Measurements from ENCODE around the gene HEPH.

Gene HEPH

GRCh38 chrX:66163447-66163846, 600 bp upstream of the HEPH start:
- H3K27me3 ChIP-seq (replicated peaks; ENCODE audit: insufficient read depth, low read length): no peaks in the 10 kb centered on the region
- H4K20me1 ChIP-seq (ENCODE audit: insufficient read depth, low read length): no peaks in the 10 kb centered on the region
- H2AFZ ChIP-seq (ENCODE audit: low read length): no peak overlapping the region
- no peak overlapping the region for H3K4me3 ChIP-seq (ENCODE audit: low read length)
- no peak for DNase-seq
- H3K79me2 ChIP-seq (ENCODE audit: low read length): no peaks in the 10 kb centered on the region
- no peak overlapping the region for H3K27ac ChIP-seq (ENCODE audit: low read length)
- H3K9me3 ChIP-seq (replicated peaks; ENCODE audit: insufficient read depth, low read length): no peaks in the 10 kb centered on the region
- no peaks in the 10 kb centered on the region for H3F3A ChIP-seq (ENCODE audit: insufficient read depth, low read length)
- TF ChIP-seq EZH2phosphoT487 (IDR thresholded peaks at IDR 0.05; ENCODE audit: low read length) (no peak), CTCF (IDR thresholded peaks at IDR 0.05; ENCODE audit: low read length) (no peak), EZH2 (optimal IDR thresholded peaks at IDR 0.05; ENCODE audit: low read depth, low read length) (no peak)
- H3K36me3 ChIP-seq (replicated peaks; ENCODE audit: insufficient read depth, low read length): no peaks in the 10 kb centered on the region
- no peak overlapping the region for H3K4me2 ChIP-seq (ENCODE audit: low read depth, low read length)
- H3K4me1 ChIP-seq (ENCODE audit: low read length): no peaks in the 10 kb centered on the region
- H3K9ac ChIP-seq (ENCODE audit: low read length): no peak overlapping the region
- no peaks in the 10 kb centered on the region for H3K9me2 ChIP-seq (replicated peaks; ENCODE audit: insufficient read depth, low read length)

- no peaks in the 10 kb centered on the region for H3K9me2 ChIP-seq (replicated peaks; ENCODE audit: insufficient read depth, low read length)
- no peaks in the 10 kb centered on the region for H3K9me3 ChIP-seq (replicated peaks; ENCODE audit: insufficient read depth, low read length)
- no peak for DNase-seq
- no peak overlapping the region for H2AFZ ChIP-seq (ENCODE audit: low read length)
- no peak overlapping the region for H3K4me3 ChIP-seq (ENCODE audit: low read length)
- H3K79me2 ChIP-seq (ENCODE audit: low read length): no peaks in the 10 kb centered on the region
- no peaks in the 10 kb centered on the region for H3K36me3 ChIP-seq (replicated peaks; ENCODE audit: insufficient read depth, low read length)
- H3K4me2 ChIP-seq (ENCODE audit: low read depth, low read length): no peak overlapping the region
- H4K20me1 ChIP-seq (ENCODE audit: insufficient read depth, low read length): no peaks in the 10 kb centered on the region
- no peak overlapping the region for H3K9ac ChIP-seq (ENCODE audit: low read length)
- H3K27me3 ChIP-seq (replicated peaks; ENCODE audit: insufficient read depth, low read length): no peaks in the 10 kb centered on the region
- H3F3A ChIP-seq (ENCODE audit: insufficient read depth, low read length): no peaks in the 10 kb centered on the region
- TF ChIP-seq CTCF (IDR thresholded peaks at IDR 0.05; ENCODE audit: low read length) (no peak), EZH2phosphoT487 (IDR thresholded peaks at IDR 0.05; ENCODE audit: low read length) (no peak), EZH2 (optimal IDR thresholded peaks at IDR 0.05; ENCODE audit: low read depth, low read length) (no peak)
- H3K4me1 ChIP-seq (ENCODE audit: low read length): no peaks in the 10 kb centered on the region
- H3K27ac ChIP-seq (ENCODE audit: low read length): no peak overlapping the region
Measured at GRCh38 chrX:66164470-66164869, 423 bp downstream of the HEPH start.

DNA sequence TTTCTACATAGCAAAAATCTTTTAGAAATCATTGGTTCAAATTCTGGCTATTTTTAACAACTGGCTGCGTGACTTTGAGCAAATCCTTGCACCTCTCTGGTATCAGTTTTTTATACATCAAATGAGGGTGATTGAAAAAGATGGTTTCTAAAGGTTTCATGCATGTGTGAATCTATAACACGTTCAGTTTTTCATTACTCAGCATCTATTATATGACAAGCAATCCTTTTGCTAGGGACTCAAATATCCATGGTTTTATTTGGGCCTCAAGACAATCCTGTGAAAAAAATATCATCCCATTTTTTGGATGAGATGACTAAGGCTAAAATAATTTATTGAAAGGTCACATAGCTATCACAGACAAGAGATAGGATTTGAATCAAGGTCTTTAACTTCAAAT, 884 bp downstream of the HEPH start:
- Histone ChIP-seq H3K9ac (ENCODE audit: low read length) (no peak overlapping the region), H3K27me3 (replicated peaks; ENCODE audit: insufficient read depth, low read length) (no peaks in the 10 kb centered on the region), H2AFZ (ENCODE audit: low read length) (no peak overlapping the region), H3K9me2 (replicated peaks; ENCODE audit: insufficient read depth, low read length) (no peaks in the 10 kb centered on the region), H3K36me3 (replicated peaks; ENCODE audit: insufficient read depth, low read length) (no peaks in the 10 kb centered on the region), H3K79me2 (ENCODE audit: low read length) (no peaks in the 10 kb centered on the region), H3K27ac (ENCODE audit: low read length) (no peak overlapping the region), H3K4me3 (ENCODE audit: low read length) (no peak overlapping the region), H4K20me1 (ENCODE audit: insufficient read depth, low read length) (no peaks in the 10 kb centered on the region), H3K4me2 (ENCODE audit: low read depth, low read length) (no peak overlapping the region), H3K9me3 (replicated peaks; ENCODE audit: insufficient read depth, low read length) (no peaks in the 10 kb centered on the region), H3K4me1 (ENCODE audit: low read length) (no peaks in the 10 kb centered on the region), H3F3A (ENCODE audit: insufficient read depth, low read length) (no peaks in the 10 kb centered on the region)
- DNase-seq: no peak
- TF ChIP-seq EZH2phosphoT487 (IDR thresholded peaks at IDR 0.05; ENCODE audit: low read length) (no peak), CTCF (IDR thresholded peaks at IDR 0.05; ENCODE audit: low read length) (no peak), EZH2 (optimal IDR thresholded peaks at IDR 0.05; ENCODE audit: low read depth, low read length) (no peak)
